GM06990 (cell line): ENCODE measurements around the gene SLC16A13.
A peak's percentile ranks its signal among the peaks of the same experiment; 100 is the strongest.

ENCODE experiments used
- DNase-seq: peaks from one replicate; pipeline ENCODE4 v3.0.0-alpha.2; 2011; ENCODE audit not compliant: insufficient read length; ENCODE audit errors: extremely low read depth
- H3K27me3 ChIP-seq: replicated peaks from 2 replicates; pipeline ENCODE4 v1.6.0; 2011; ENCODE audit warnings: low read length; ENCODE audit not compliant: control insufficient read depth, insufficient read depth
- H3K36me3 ChIP-seq: 2 replicates; pipeline ENCODE4 v1.5.1; 2011; ENCODE audit warnings: low read length; ENCODE audit not compliant: control insufficient read depth, insufficient read depth
- H3K4me3 ChIP-seq: replicated peaks from 2 replicates; pipeline ENCODE4 v1.5.1; 2011; ENCODE audit warnings: low read depth, mild to moderate bottlenecking, control low read depth, low read length
- TF ChIP-seq, protein P1 (sequence below): IDR thresholded peaks from 2 replicates; pipeline ENCODE4 v1.5.1; 2011; ENCODE audit warnings: low read length, control low read depth, mild to moderate bottlenecking, inconsistent platforms; ENCODE audit not compliant: insufficient read depth, poor library complexity, severe bottlenecking

The SLC16A13 gene

GRCh38 chr17:7016418-7016817 is 19.4 kb upstream of the SLC16A13 start:
- TF ChIP-seq, protein P1, sequence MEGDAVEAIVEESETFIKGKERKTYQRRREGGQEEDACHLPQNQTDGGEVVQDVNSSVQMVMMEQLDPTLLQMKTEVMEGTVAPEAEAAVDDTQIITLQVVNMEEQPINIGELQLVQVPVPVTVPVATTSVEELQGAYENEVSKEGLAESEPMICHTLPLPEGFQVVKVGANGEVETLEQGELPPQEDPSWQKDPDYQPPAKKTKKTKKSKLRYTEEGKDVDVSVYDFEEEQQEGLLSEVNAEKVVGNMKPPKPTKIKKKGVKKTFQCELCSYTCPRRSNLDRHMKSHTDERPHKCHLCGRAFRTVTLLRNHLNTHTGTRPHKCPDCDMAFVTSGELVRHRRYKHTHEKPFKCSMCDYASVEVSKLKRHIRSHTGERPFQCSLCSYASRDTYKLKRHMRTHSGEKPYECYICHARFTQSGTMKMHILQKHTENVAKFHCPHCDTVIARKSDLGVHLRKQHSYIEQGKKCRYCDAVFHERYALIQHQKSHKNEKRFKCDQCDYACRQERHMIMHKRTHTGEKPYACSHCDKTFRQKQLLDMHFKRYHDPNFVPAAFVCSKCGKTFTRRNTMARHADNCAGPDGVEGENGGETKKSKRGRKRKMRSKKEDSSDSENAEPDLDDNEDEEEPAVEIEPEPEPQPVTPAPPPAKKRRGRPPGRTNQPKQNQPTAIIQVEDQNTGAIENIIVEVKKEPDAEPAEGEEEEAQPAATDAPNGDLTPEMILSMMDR = no peak
- peak overlapping the region; percentile 95 for H3K4me3 ChIP-seq
- no peak for DNase-seq
- no peaks in the 10 kb centered on the region for H3K27me3 ChIP-seq
- peaks cover 6% of the 10 kb centered on the region for H3K36me3 ChIP-seq

DNA sequence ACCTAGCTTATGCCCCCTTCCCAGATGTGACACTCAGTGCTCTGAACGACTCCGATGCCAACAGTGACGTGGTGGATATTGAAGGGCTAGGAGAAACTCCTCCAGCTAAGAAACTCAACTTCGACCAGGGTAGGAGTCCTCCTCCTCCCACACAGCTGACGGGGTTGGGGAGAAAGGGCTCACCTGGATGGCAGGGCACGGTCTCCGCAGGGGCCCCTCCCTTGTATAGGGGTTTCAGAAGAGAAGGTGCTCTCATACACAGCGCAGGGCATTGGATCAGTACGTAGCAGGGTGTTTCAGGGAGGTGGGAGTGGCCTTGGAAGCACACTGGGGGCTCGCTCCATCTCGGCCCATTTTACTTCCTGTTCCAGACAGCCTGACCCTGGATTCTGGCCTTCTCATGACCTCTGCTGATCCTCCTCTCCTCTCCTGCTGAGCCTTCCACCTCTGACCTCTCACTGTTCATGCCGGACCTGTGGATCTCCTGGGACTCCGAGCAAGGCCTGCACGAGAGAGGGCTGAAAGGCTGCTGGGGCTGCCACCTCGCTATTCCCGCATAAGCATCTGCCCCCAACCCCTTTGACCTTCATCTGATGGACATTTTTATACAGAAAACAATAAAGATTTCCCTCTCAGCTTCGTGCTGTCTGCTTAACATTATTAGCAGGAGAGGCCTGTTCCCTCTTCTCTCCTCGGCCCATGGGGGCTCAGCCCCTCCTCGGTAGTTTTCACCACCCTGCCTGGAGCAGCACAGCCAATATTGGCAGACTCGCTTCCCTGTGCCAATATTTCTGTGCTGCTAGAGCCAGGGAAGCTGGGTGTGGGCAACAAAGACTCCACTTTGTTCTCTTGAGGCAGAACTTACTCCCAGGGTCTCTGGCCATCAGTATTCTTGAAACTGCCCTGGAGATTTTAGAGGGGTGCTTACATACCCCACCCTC is 18.7 kb upstream of the SLC16A13 start:
- TF ChIP-seq, protein P1 = no peak
- H3K4me3 ChIP-seq = no peak overlapping the region
- DNase-seq = no peak
- peaks cover 6% of the 10 kb centered on the region for H3K36me3 ChIP-seq
- H3K27me3 ChIP-seq = no peaks in the 10 kb centered on the region

DNA sequence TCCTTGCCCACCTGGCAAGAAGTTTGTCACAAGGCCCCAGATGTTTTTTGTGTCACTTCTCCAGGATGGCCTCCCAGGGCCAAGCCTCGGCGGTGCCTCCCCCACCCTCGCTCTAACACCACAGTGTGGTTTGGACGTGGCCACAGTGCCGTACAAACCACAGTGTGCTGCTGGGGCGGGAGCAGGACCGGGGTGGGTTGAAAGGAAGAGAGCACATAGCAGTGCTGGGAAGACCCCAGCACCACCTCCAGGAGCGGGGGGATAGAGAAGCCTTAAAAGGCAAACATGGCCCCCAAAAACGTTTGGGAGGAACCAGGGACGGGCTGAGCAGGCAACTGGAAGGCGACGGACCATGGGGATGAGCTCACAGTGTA is 18.0 kb upstream of the SLC16A13 start:
- H3K27me3 ChIP-seq = no peaks in the 10 kb centered on the region
- peaks cover 6% of the 10 kb centered on the region for H3K36me3 ChIP-seq
- no peak for DNase-seq
- H3K4me3 ChIP-seq = no peak overlapping the region
- TF ChIP-seq, protein P1 = no peak

- no peak for DNase-seq
- no peak overlapping the region for H3K4me3 ChIP-seq
- no peaks in the 10 kb centered on the region for H3K27me3 ChIP-seq
- TF ChIP-seq, protein P1 = no peak
- peaks cover 6% of the 10 kb centered on the region for H3K36me3 ChIP-seq
Observed at GRCh38 chr17:7018331-7018964, 17.4 kb upstream of the SLC16A13 start.

DNA sequence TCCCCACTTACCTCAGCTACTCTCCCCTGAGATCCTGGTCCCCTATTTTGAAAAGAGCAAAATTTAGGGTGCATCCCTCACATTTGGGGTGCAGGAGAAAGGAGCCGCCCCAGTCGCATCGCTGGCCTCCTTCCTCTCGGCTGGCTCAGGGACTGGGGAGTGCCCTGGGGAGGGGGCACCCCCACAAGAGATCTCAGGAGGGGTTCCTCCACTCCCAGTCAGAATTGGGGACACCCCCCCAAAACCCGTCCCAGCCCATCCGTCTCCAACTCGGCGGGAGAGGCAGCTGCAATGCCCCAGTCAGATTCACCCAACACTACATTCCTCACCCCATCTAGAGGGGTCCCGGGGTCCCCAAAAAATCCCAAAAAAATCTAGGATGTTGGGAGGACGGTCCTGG is 16.4 kb upstream of the SLC16A13 start:
- H3K27me3 ChIP-seq = no peaks in the 10 kb centered on the region
- TF ChIP-seq, protein P1 = no peak
- no peak overlapping the region for H3K4me3 ChIP-seq
- no peak for DNase-seq
- peaks cover 6% of the 10 kb centered on the region for H3K36me3 ChIP-seq
